GM12878 (cell line): ENCODE measurements around the gene PDLIM5. TPM values are rescaled to one million over a fixed set of nuclear protein-coding genes. Genes with fewer than 3 reads are reported as not detected.

Experiments used
- ATAC-seq: fragments of 200-7000 bp; cut with Tn5 transposase; 3 replicates; pipeline ENCODE4 v1.9.1; 2020; ENCODE audit warnings: mild to moderate bottlenecking, moderate library complexity
- BruUV-seq: library from RNA; stranded (reverse); fragments of 400-500 nt; replicated peaks from 2 replicates; lab custom pipeline; 2021; lab: Mats Ljungman, UMichigan
- CTCF ChIA-PET: fragments of 300-600 bp; sonication (Branson Sonifier 250); formaldehyde crosslinking; extraction: SDS; loops from one replicate; lab custom pipeline; 2021; ENCODE audit warnings: inconsistent platforms; lab: Yijun Ruan, JAX
- POLR2A ChIA-PET: fragments of 350-600 bp; formaldehyde crosslinking; extraction: SDS; loops from one replicate; lab custom pipeline; 2021; ENCODE audit warnings: inconsistent platforms; lab: Charles Lee
- RAD21 ChIA-PET: fragments of 300-600 bp; sonication (Branson Sonifier 250); formaldehyde crosslinking; loops from one replicate; lab custom pipeline; 2023; ENCODE audit warnings: antibody characterized with exemption; ENCODE audit not compliant: unreplicated experiment; lab: Charles Lee
- SMC1A ChIA-PET: fragments of 300-600 bp; sonication (Branson Sonifier 250); formaldehyde crosslinking; loops from one replicate; lab custom pipeline; 2023; ENCODE audit not compliant: unreplicated experiment, uncharacterized antibody; lab: Charles Lee
- DNase-seq: peaks from one replicate; pipeline ENCODE4 v3.0.0-alpha.2; 2011; ENCODE audit warnings: low read depth, low spot score
- FAIRE-seq: peaks from 3 replicates; lab custom pipeline; 2011; peaks lifted over from hg19 to GRCh38; lab: Jason Lieb, UNC
- H2AFZ ChIP-seq: 2 replicates; pipeline ENCODE4 v1.6.0; 2011; ENCODE audit warnings: low read depth, low read length, control low read depth; ENCODE audit not compliant: control insufficient read depth
- H3K27ac ChIP-seq: 2 replicates; pipeline ENCODE4 v1.5.1; 2011; ENCODE audit warnings: control low read depth; ENCODE audit not compliant: control insufficient read depth, insufficient read depth
- H3K27me3 ChIP-seq, 2 experiments: replicated peaks in 1 of 2; 2 replicates each; pipeline versions ENCODE4 v1.6.0 to v1.6.1; 2011; ENCODE audit warnings: low read length in 1 of 2; ENCODE audit not compliant: control insufficient read depth in 2 of 2, insufficient read depth in 2 of 2
- H3K36me3 ChIP-seq, 2 experiments: 2 replicates each; pipeline ENCODE4 v1.5.1; 2011; ENCODE audit warnings: low read length in 1 of 2; ENCODE audit not compliant: control insufficient read depth in 2 of 2, insufficient read depth in 2 of 2
- H3K4me1 ChIP-seq: 2 replicates; pipeline ENCODE4 v1.6.1; 2011; ENCODE audit warnings: mild to moderate bottlenecking, low read length, moderate library complexity, mixed read lengths; ENCODE audit not compliant: control insufficient read depth, insufficient read depth
- H3K4me2 ChIP-seq: 2 replicates; pipeline ENCODE4 v1.6.0; 2011; ENCODE audit warnings: control low read depth; ENCODE audit not compliant: control insufficient read depth, insufficient read depth
- H3K4me3 ChIP-seq: fragments of 200-600 bp; sonication (generic); 2 replicates; pipeline ENCODE4 v1.5.1; 2016
- H3K79me2 ChIP-seq: 2 replicates; pipeline ENCODE4 v1.6.0; 2011; ENCODE audit warnings: low read length; ENCODE audit not compliant: control insufficient read depth, insufficient read depth
- H3K9ac ChIP-seq: 2 replicates; pipeline ENCODE4 v1.8.0; 2011; ENCODE audit warnings: low read length, control low read depth, mixed read lengths; ENCODE audit not compliant: control insufficient read depth, insufficient read depth
- H3K9me3 ChIP-seq: replicated peaks from 3 replicates; pipeline ENCODE4 v1.5.1; 2011; ENCODE audit warnings: mild to moderate bottlenecking, low read length; ENCODE audit not compliant: control insufficient read depth, insufficient read depth
- H4K20me1 ChIP-seq: 2 replicates; pipeline ENCODE4 v1.6.0; 2011; ENCODE audit not compliant: control insufficient read depth, insufficient read depth
- BRCA1 ChIP-seq: IDR thresholded peaks from 2 replicates; pipeline ENCODE4 v1.6.1; 2011; ENCODE audit warnings: low read depth, low read length, improper control_type of control experiment
- CEBPB ChIP-seq, 2 experiments: fragments of 150-350 bp in 1 of 2; IDR thresholded peaks; 2 replicates each; pipeline ENCODE4 v1.6.1; 2012 to 2014; ENCODE audit warnings: low read depth in 2 of 2, low read length in 2 of 2, borderline replicate concordance in 1 of 2, inconsistent platforms in 1 of 2
- CREB1 ChIP-seq: IDR thresholded peaks from 2 replicates; pipeline ENCODE4 v1.6.1; 2012; ENCODE audit warnings: low read depth, mild to moderate bottlenecking, inconsistent platforms
- CTCF ChIP-seq, 3 experiments: IDR thresholded peaks in 2 of 3; conservative IDR thresholded peaks in 1 of 3; 2 replicates each; pipeline ENCODE4 v1.5.1; 2011; ENCODE audit warnings: low read depth in 3 of 3, low read length in 3 of 3, mild to moderate bottlenecking in 3 of 3, control low read depth in 2 of 3, moderate library complexity in 2 of 3, inconsistent platforms in 1 of 3, mixed read lengths in 1 of 3; ENCODE audit not compliant: control insufficient read depth in 2 of 3, insufficient read depth in 1 of 3; ENCODE audit errors: extremely low read depth in 1 of 3
- HCFC1 ChIP-seq: fragments of 150-350 bp; IDR thresholded peaks from 2 replicates; pipeline ENCODE4 v1.6.1; 2014; ENCODE audit warnings: low read length
- RAD21 ChIP-seq: IDR thresholded peaks from 2 replicates; pipeline ENCODE4 v1.6.1; 2011; ENCODE audit warnings: mild to moderate bottlenecking, low read depth, low read length, moderate library complexity; ENCODE audit not compliant: insufficient read depth
- RB1 ChIP-seq: fragments of 450-650 bp; formaldehyde crosslinking; IDR thresholded peaks from 2 replicates; pipeline ENCODE4 v1.6.1; 2017; ENCODE audit warnings: mild to moderate bottlenecking, borderline replicate concordance
- SMC3 ChIP-seq: IDR thresholded peaks from 2 replicates; pipeline ENCODE4 v1.6.1; 2011; ENCODE audit warnings: low read length, improper control_type of control experiment, borderline replicate concordance
- SPI1 ChIP-seq: IDR thresholded peaks from 2 replicates; pipeline ENCODE4 v1.6.1; 2011; ENCODE audit warnings: low read depth, mild to moderate bottlenecking, low read length, moderate library complexity, borderline replicate concordance; ENCODE audit not compliant: insufficient read depth
- YY1 ChIP-seq: IDR thresholded peaks from 2 replicates; pipeline ENCODE4 v1.6.1; 2011; ENCODE audit warnings: low read depth, mild to moderate bottlenecking, low read length
- ZNF384 ChIP-seq: IDR thresholded peaks from 2 replicates; pipeline ENCODE4 v1.6.1; 2012; ENCODE audit warnings: low read depth, mild to moderate bottlenecking, low read length, improper control_type of control experiment, borderline replicate concordance
- WGBS: methylation state at CpG from one replicate; pipeline ENCODE4 v1.1.6; 2016; ENCODE audit warnings: low lambda C conversion rate; ENCODE audit not compliant: insufficient replicate concordance, insufficient coverage; ENCODE audit errors: missing lambda C conversion rate; 5-methylcytosine and 5-hydroxymethylcytosine counted together
- in situ Hi-C: fragments of 300-500 bp; cut with MboI; formaldehyde crosslinking; loops from 9 replicates; pipeline ENCODE4 v1.14.3; 2018; ENCODE audit warnings: mixed read lengths
- intact Hi-C: fragments of 100-400 bp; cut with micrococcal nuclease; formaldehyde crosslinking; loops from one replicate; pipeline ENCODE4 v1.14.2; 2022; ENCODE audit not compliant: unreplicated experiment
- polyA plus RNA-seq, 11 experiments: library from polyadenylated mRNA; depleted of rRNA in 4 of 11; unstranded in 6 of 11; stranded (reverse) in 5 of 11; fragments of >200 nt; fragmentation: Nextera tagmentation in 4 of 11; fragmentation: Illumina TruSeq in 1 of 11; extraction: Ambion mirVana in 4 of 11; extraction: Trizol in 1 of 11; gene quantifications; 1 replicate in 1 of 11; 2 replicates in 10 of 11; pipeline versions ENCODE4 v1.2.1 to v1.2.3, GENCODE V29; 2011 to 2016; ENCODE audit warnings: inconsistent platforms in 2 of 11, missing spikeins in 2 of 11, low read depth in 1 of 11
- total RNA-seq, 4 experiments: library from RNA; depleted of rRNA in 3 of 4; stranded (reverse); fragments of >200 nt in 3 of 4; fragmentation: Illumina TruSeq in 1 of 4; extraction: Trizol in 1 of 4; gene quantifications; 2 replicates each; pipeline versions ENCODE4 v1.2.1 to v1.2.3, GENCODE V29; 2013 to 2021

PDLIM5 gene
- total and polyA plus RNA-seq, 10 of the 15 experiments (the other 5 are each of a cell fraction or from before 2014, with no cell fraction given) = 10.0 to 52.9 (median 20.7) TPM

GRCh38 chr4:94406668-94407437 is 44.9 kb upstream of the PDLIM5 start:
- no peak overlapping the region for H3K4me3 ChIP-seq
- intact Hi-C loops (loop anchor here (1.0 kb wide), 1 partner anchor 189 kb away; no protein-coding TSS in a partner anchor), in situ Hi-C loops (loop anchor here (5.0 kb wide), 1 partner anchor 190 kb away; no protein-coding TSS in a partner anchor)
- ChIA-PET RAD21 (interaction anchor here (0.7 to 1.8 kb wide), 24 partner anchors 11 to 718 kb away, joined by 3 to 8 read pairs (median 4); partner anchors contain the start of gene PDLIM5), SMC1A (interaction anchor here (0.6 to 3.6 kb wide), 39 partner anchors 9 to 371 kb away, joined by 3 to 17 read pairs (median 4); partner anchors contain the start of gene PDLIM5), POLR2A (interaction anchor here (0.6 to 1.1 kb wide), 3 partner anchors 46 to 1067 kb away, joined by 3 to 5 read pairs (median 4); no protein-coding TSS in a partner anchor), CTCF (interaction anchor here (0.7 to 4.0 kb wide), 50 partner anchors 9 to 1651 kb away, joined by 3 to 32 read pairs (median 6); no protein-coding TSS in a partner anchor)
- no peaks in the 10 kb centered on the region for H3K9me3 ChIP-seq
- H3K27me3 ChIP-seq = no peaks in the 10 kb centered on the region
- WGBS = 17% methylated on average over 10 of the region's 10 CpGs
- FAIRE-seq = peak; percentile 85
- no peak overlapping the region for H3K9ac ChIP-seq
- no peak overlapping the region for H2AFZ ChIP-seq
- TF ChIP-seq HCFC1 (no peak), RB1 (peak; percentile 48; the same call in 1 of the 2 replicates), SPI1 (no peak), RAD21 (peak; percentile 92), YY1 (0 out of 2 replicates have a peak, but pooled peaks have one; percentile 32), CEBPB (IDR thresholded peaks at IDR 0.05; ENCODE audit: borderline replicate concordance in 1 of 2, low read depth in 2 of 2, low read length in 2 of 2) (no peak), CREB1 (no peak), BRCA1 (no peak), CTCF (IDR thresholded peaks at IDR 0.05 in 2 of 3, conservative IDR thresholded peaks at IDR 0.05 in 1 of 3; ENCODE audit: control insufficient read depth in 2 of 3, extremely low read depth in 1 of 3, insufficient read depth in 1 of 3, low read depth in 3 of 3, low read length in 3 of 3) (peak; percentile 83 to 87 (median 86)), SMC3 (peak; percentile 92; the same call in 1 of the 2 replicates), ZNF384 (peak; percentile 23; the same call in 1 of the 2 replicates)
- no TSS peak for BruUV-seq
- ATAC-seq = peak; percentile 87
- no peaks in the 10 kb centered on the region for H3K79me2 ChIP-seq
- no peak overlapping the region for H3K4me2 ChIP-seq
- no peaks in the 10 kb centered on the region for H3K4me1 ChIP-seq
- H3K27ac ChIP-seq = no peak overlapping the region
- peak; percentile 25 for DNase-seq
- H3K36me3 ChIP-seq = no peaks in the 10 kb centered on the region
- no peaks in the 10 kb centered on the region for H4K20me1 ChIP-seq
